Measurements from ENCODE around the gene SRCIN1. TPM values are rescaled to one million over a fixed set of nuclear protein-coding genes. Genes with fewer than 3 reads are reported as not detected.

The SRCIN1 gene
- total RNA-seq, 4 donors from 2014 or later = 11.0 to 36.5 (median 17.4) TPM

DNA sequence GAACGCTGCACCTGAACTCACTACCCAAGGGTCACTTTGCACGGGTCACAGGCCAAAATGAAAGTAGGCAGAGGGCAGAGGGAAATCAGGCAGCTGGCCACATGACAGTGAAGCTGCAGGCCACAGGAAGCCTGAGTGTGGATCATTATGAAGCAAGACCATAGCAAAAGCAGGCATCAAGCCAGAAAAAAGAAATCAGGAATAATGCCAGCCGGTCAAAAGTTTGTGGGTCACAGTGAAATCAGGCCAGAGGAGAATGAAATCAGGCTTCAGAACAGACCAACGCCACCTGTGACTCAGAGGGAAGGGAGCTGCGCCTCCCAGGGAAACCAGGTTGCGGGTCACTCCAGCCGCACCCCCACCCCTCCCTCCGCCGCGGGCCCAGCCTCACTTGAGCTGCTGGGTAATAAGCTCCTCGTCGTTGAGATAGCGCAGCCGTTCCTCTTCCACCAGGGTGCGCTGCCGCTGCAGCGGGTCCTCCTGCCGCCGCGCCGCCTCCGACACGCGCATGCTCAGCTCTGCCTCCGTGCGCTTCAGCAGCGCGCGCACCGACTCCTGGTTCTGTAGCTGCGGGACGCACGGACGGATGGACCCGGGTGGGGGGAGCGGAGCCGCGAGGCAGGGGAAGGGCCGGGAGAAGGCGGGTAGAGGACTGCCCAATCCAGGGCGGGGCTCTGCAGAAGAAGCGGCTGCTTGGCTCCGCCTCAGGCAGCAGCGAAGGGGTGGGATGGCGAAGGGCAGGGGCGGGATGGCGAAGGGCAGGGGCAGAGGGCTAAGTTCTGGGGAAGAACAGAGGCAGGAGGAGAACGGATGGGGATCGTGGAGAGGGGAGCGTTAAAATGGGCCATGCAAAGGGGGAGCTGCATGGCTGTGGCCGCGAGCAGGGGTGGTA, 47.7 kb downstream of the SRCIN1 start:
- TF ChIP-seq POLR2AphosphoS5 (IDR thresholded peaks at IDR 0.05) = no peak
- TF ChIP-seq, protein P1, sequence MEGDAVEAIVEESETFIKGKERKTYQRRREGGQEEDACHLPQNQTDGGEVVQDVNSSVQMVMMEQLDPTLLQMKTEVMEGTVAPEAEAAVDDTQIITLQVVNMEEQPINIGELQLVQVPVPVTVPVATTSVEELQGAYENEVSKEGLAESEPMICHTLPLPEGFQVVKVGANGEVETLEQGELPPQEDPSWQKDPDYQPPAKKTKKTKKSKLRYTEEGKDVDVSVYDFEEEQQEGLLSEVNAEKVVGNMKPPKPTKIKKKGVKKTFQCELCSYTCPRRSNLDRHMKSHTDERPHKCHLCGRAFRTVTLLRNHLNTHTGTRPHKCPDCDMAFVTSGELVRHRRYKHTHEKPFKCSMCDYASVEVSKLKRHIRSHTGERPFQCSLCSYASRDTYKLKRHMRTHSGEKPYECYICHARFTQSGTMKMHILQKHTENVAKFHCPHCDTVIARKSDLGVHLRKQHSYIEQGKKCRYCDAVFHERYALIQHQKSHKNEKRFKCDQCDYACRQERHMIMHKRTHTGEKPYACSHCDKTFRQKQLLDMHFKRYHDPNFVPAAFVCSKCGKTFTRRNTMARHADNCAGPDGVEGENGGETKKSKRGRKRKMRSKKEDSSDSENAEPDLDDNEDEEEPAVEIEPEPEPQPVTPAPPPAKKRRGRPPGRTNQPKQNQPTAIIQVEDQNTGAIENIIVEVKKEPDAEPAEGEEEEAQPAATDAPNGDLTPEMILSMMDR (IDR thresholded peaks at IDR 0.05) = peak; percentile 92 to 98
- no peaks in the 10 kb centered on the region for H3K9me3 ChIP-seq
- peak; percentile 95 for DNase-seq (ENCODE audit: low spot score in 2 of 2)
- H3K36me3 ChIP-seq = no peaks in the 10 kb centered on the region
- H3K4me3 ChIP-seq = peak overlapping the region; percentile 56
- 4% methylated on average over 44 of the region's 52 CpGs for WGBS
- peak overlapping the region; percentile 43 for H3K27ac ChIP-seq
- peaks cover 49% of the 10 kb centered on the region for H3K4me1 ChIP-seq
- H3K27me3 ChIP-seq = peaks cover 31% of the 10 kb centered on the region

DNA sequence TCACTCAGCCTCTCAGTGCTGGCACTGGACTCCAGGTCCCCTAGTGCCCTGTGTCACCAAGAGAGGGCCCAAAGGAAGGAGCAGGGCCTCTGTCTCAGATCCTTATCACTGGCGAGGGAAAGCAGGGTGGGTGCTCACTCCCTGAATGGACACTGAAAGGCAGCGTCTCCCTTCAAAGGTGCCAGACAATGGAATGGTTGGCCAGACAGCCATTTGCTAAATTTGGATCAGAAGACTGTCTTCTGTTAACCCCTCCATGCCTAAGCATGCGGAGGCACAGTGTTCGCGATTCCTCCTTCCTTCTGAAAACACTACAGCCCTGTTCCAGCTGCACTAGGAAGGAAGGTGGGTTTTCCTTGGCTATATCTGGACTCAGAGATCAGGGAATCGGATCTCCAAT, 48.4 kb downstream of the SRCIN1 start:
- Histone ChIP-seq H3K27me3 (peaks cover 24% of the 10 kb centered on the region), H3K4me3 (peak overlapping the region; percentile 56), H3K27ac (peak overlapping the region; percentile 43)

DNA sequence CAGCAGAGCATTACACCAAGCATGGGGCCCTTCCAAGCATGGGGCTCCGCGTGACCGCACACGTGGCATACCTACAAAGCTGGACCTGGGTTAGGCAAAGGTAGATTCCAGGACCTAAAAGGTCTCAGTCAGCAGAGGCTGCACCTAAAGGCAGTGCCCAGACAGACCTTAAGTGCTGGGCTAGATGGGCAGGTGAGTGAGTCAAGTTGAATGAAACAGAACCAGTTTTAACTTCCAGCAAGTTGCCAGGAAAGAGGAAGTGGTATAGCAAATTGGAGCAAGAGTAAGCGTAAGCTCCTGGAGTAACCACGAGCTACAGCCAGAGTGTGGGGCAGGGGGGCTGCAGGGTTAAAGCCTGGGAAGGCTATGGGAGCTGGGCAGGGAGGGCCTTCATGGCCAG, 49.5 kb downstream of the SRCIN1 start:
- peaks cover 12% of the 10 kb centered on the region for H3K27me3 ChIP-seq
- TF ChIP-seq EP300 (IDR thresholded peaks at IDR 0.05) = no peak
- 80% methylated on average over 6 of the region's 6 CpGs for WGBS
- no peak for DNase-seq (ENCODE audit: low spot score in 2 of 2)
- H3K9me3 ChIP-seq = no peaks in the 10 kb centered on the region
- H3K36me3 ChIP-seq = no peaks in the 10 kb centered on the region
- H3K27ac ChIP-seq = no peak overlapping the region
- peaks cover 48% of the 10 kb centered on the region for H3K4me1 ChIP-seq
- no peak overlapping the region for H3K4me3 ChIP-seq

More for the DNA sequence above, 48.4 kb downstream of the SRCIN1 start:
- peak in 1 of 2 donors; percentile 54 for DNase-seq (ENCODE audit: low spot score in 2 of 2)
- Histone ChIP-seq H3K36me3 (no peaks in the 10 kb centered on the region), H3K4me1 (peaks cover 48% of the 10 kb centered on the region), H3K9me3 (no peaks in the 10 kb centered on the region)
- WGBS = 75% methylated on average over 6 of the region's 6 CpGs
- TF ChIP-seq EP300 (IDR thresholded peaks at IDR 0.05) (no peak), POLR2A (IDR thresholded peaks at IDR 0.05) (no peak), POLR2AphosphoS5 (IDR thresholded peaks at IDR 0.05) (no peak)
- TF ChIP-seq, protein P1 (IDR thresholded peaks at IDR 0.05) = no peak

DNA sequence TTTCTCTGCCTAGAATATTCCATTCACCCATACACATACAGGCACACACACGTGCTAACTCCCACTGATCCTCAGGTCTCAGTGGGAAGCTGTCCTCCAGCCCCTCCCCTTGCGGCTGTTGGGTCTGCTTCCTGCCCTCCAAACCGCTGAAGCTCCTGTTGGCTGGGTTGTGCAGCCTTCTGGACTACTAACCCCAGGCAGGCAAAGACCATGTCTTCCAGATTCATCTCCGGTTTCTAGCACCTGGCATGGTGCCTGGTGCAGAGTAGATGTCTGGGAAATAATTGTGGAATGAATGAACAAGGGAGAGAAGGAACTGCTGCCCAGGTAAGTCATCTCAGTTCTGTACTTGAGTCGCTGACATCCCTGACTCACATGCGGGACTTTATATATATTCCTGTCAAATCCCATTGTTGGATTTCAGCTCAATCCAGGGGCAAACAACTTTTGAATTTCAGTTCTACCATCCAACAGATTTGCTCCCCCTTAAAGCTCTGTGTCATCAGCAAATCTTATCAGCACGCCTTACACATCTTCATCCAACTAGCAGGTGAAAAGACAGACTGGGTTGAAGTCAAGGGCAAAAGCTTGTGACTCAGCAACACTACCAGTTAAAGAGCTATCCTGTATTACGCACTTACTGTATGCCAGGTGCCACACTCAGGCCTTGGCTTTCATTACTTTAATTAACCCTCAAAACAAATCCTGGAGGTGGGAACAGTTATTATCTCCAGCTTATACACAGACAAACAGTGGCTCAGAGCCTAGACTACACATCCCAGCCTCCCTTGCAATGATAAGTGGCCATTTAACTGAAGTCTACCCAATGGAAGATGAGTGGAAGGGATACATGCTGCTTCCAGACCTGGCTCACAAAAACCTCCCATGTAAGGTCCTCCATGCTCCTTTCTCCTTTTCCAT, 51.1 kb downstream of the SRCIN1 start:
- Histone ChIP-seq H3K27me3 (no peaks in the 10 kb centered on the region), H3K27ac (no peak overlapping the region), H3K4me3 (no peak overlapping the region), H3K4me1 (peaks cover 47% of the 10 kb centered on the region), H3K9me3 (no peaks in the 10 kb centered on the region), H3K36me3 (no peaks in the 10 kb centered on the region)
- TF ChIP-seq POLR2AphosphoS5 (IDR thresholded peaks at IDR 0.05) (no peak), EP300 (IDR thresholded peaks at IDR 0.05) (no peak), POLR2A (IDR thresholded peaks at IDR 0.05) (no peak)
- TF ChIP-seq, protein P1 (IDR thresholded peaks at IDR 0.05) = no peak
- DNase-seq (ENCODE audit: low spot score in 2 of 2) = no peak
- 41% methylated on average over 8 of the region's 8 CpGs for WGBS

DNA sequence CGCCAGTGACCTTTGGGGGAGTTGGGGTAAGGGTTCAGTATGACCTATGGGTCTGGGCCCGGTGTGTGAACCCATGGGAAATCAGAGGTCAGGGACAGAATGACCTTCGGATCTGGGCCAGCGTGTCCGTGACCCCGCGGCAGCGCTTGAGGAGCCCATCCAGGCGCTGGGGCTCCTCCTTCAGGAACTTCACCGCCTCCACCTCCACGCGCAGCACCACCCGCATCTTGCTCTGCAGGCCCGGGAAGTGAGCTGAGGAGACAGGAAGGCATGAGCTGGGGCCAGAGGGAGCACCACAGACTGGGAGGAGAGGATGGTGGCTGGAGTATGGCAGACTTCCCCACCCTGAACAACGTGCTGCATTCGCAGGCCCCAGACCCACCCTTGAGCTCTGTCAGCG, 53.4 kb downstream of the SRCIN1 start:
- no peaks in the 10 kb centered on the region for H3K9me3 ChIP-seq
- peaks cover 23% of the 10 kb centered on the region for H3K4me1 ChIP-seq
- H3K36me3 ChIP-seq = no peaks in the 10 kb centered on the region
- peaks cover 11% of the 10 kb centered on the region for H3K27me3 ChIP-seq
- no peak overlapping the region for H3K4me3 ChIP-seq
- WGBS = 96% methylated on average over 9 of the region's 17 CpGs
- TF ChIP-seq EP300 (IDR thresholded peaks at IDR 0.05) (no peak), POLR2AphosphoS5 (IDR thresholded peaks at IDR 0.05) (no peak), POLR2A (IDR thresholded peaks at IDR 0.05) (no peak)
- DNase-seq (ENCODE audit: low spot score in 2 of 2) = no peak
- no peak overlapping the region for H3K27ac ChIP-seq

DNA sequence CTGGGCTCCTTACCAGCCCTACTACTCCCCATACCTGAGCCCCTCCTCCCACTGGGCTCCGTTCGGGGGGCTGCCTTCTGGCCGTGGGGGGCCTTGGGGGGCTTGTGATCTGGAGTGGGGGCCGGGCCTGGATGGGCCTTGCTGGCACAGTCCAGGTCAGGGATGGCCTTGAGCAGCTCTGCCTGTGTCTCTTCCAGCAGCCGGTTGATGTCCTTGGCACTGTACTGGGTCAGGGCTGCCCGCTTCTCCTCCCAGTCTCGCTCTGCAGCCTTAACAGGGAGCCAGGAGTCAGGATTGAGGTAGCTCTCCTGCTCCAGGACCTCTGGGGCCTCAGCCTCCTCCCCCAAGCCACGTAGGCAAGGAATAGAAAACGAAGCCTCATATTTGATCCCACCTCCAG, 54.6 kb downstream of the SRCIN1 start:
- peaks cover 16% of the 10 kb centered on the region for H3K27me3 ChIP-seq
- TF ChIP-seq POLR2A (IDR thresholded peaks at IDR 0.05) = no peak
- TF ChIP-seq, protein P1 (IDR thresholded peaks at IDR 0.05) = no peak
- no peak for TF ChIP-seq POLR2AphosphoS5 (IDR thresholded peaks at IDR 0.05)
- TF ChIP-seq EP300 (IDR thresholded peaks at IDR 0.05) = no peak
- no peak overlapping the region for H3K27ac ChIP-seq
- no peaks in the 10 kb centered on the region for H3K36me3 ChIP-seq
- peaks cover 13% of the 10 kb centered on the region for H3K4me1 ChIP-seq
- no peaks in the 10 kb centered on the region for H3K9me3 ChIP-seq
- peak in 1 of 2 donors; percentile 57 for DNase-seq (ENCODE audit: low spot score in 2 of 2)
- H3K4me3 ChIP-seq = no peak overlapping the region
- 83% methylated on average over 9 of the region's 9 CpGs for WGBS
